ENCODE results near the gene PAQR7.

Gene PAQR7

GRCh38 chr1:25889470-25889869 lies 14.0 kb upstream of the PAQR7 start:
- Histone ChIP-seq H3K9ac (ENCODE audit: low read depth in 1 of 2, low read length in 2 of 2) (no peak overlapping the region), H3K27me3 (ENCODE audit: control insufficient read depth in 2 of 2, insufficient read depth in 2 of 2, low read length in 2 of 2) (no peaks in the 10 kb centered on the region), H3K9me3 (ENCODE audit: control insufficient read depth in 2 of 2, low read length in 2 of 2) (no peaks in the 10 kb centered on the region), H3K36me3 (ENCODE audit: control insufficient read depth in 2 of 2, insufficient read depth in 2 of 2, low read length in 2 of 2) (no peaks in the 10 kb centered on the region), H3K4me3 (ENCODE audit: low read length in 2 of 2) (no peak overlapping the region), H3K27ac (ENCODE audit: low read depth in 2 of 2, low read length in 2 of 2) (peak overlapping the region in 1 of 2 donors; percentile 52), H3K4me1 (ENCODE audit: control insufficient read depth in 2 of 2, insufficient read depth in 2 of 2, low read length in 2 of 2) (peaks cover 10 to 22% of the 10 kb centered on the region in 2 donors)

GRCh38 chr1:25888426-25888987 lies 13.0 kb upstream of the PAQR7 start:
- no peaks in the 10 kb centered on the region for H3K27me3 ChIP-seq (ENCODE audit: control insufficient read depth in 2 of 2, insufficient read depth in 2 of 2, low read length in 2 of 2)
- H3K9ac ChIP-seq (ENCODE audit: low read depth in 1 of 2, low read length in 2 of 2), result no peak overlapping the region
- peaks cover 10 to 22% of the 10 kb centered on the region in 2 donors for H3K4me1 ChIP-seq (ENCODE audit: control insufficient read depth in 2 of 2, insufficient read depth in 2 of 2, low read length in 2 of 2)
- H3K36me3 ChIP-seq (ENCODE audit: control insufficient read depth in 2 of 2, insufficient read depth in 2 of 2, low read length in 2 of 2), result no peaks in the 10 kb centered on the region
- no peaks in the 10 kb centered on the region for H3K9me3 ChIP-seq (ENCODE audit: control insufficient read depth in 2 of 2, low read length in 2 of 2)
- H3K4me3 ChIP-seq (ENCODE audit: low read length in 2 of 2), result no peak overlapping the region
- H3K27ac ChIP-seq (ENCODE audit: low read depth in 2 of 2, low read length in 2 of 2), result no peak overlapping the region

GRCh38 chr1:25885602-25886001 lies 10.1 kb upstream of the PAQR7 start:
- no peak overlapping the region for H3K9ac ChIP-seq (ENCODE audit: low read depth in 1 of 2, low read length in 2 of 2)

GRCh38 chr1:25881266-25881665 lies 5.8 kb upstream of the PAQR7 start:
- Histone ChIP-seq H3K27me3 (ENCODE audit: control insufficient read depth in 2 of 2, insufficient read depth in 2 of 2, low read length in 2 of 2) (no peaks in the 10 kb centered on the region), H3K36me3 (ENCODE audit: control insufficient read depth in 2 of 2, insufficient read depth in 2 of 2, low read length in 2 of 2) (no peaks in the 10 kb centered on the region), H3K9me3 (ENCODE audit: control insufficient read depth in 2 of 2, low read length in 2 of 2) (no peaks in the 10 kb centered on the region), H3K4me3 (ENCODE audit: low read length in 2 of 2) (no peak overlapping the region), H3K27ac (ENCODE audit: low read depth in 2 of 2, low read length in 2 of 2) (no peak overlapping the region), H3K4me1 (ENCODE audit: control insufficient read depth in 2 of 2, insufficient read depth in 2 of 2, low read length in 2 of 2) (peaks cover 0 to under 1% of the 10 kb centered on the region in 2 donors), H3K9ac (ENCODE audit: low read depth in 1 of 2, low read length in 2 of 2) (no peak overlapping the region)

More at GRCh38 chr1:25885602-25886001, 10.1 kb upstream of the PAQR7 start:
- Histone ChIP-seq H3K27me3 (ENCODE audit: control insufficient read depth in 2 of 2, insufficient read depth in 2 of 2, low read length in 2 of 2) (no peaks in the 10 kb centered on the region), H3K36me3 (ENCODE audit: control insufficient read depth in 2 of 2, insufficient read depth in 2 of 2, low read length in 2 of 2) (no peaks in the 10 kb centered on the region), H3K9me3 (ENCODE audit: control insufficient read depth in 2 of 2, low read length in 2 of 2) (no peaks in the 10 kb centered on the region), H3K4me3 (ENCODE audit: low read length in 2 of 2) (no peak overlapping the region), H3K4me1 (ENCODE audit: control insufficient read depth in 2 of 2, insufficient read depth in 2 of 2, low read length in 2 of 2) (peaks cover 6 to 11% of the 10 kb centered on the region in 2 donors), H3K27ac (ENCODE audit: low read depth in 2 of 2, low read length in 2 of 2) (no peak overlapping the region)

- no peaks in the 10 kb centered on the region for H3K27me3 ChIP-seq (ENCODE audit: control insufficient read depth in 2 of 2, insufficient read depth in 2 of 2, low read length in 2 of 2)
- no peaks in the 10 kb centered on the region for H3K36me3 ChIP-seq (ENCODE audit: control insufficient read depth in 2 of 2, insufficient read depth in 2 of 2, low read length in 2 of 2)
- H3K27ac ChIP-seq (ENCODE audit: low read depth in 2 of 2, low read length in 2 of 2), result no peak overlapping the region
- H3K4me3 ChIP-seq (ENCODE audit: low read length in 2 of 2), result no peak overlapping the region
- H3K9ac ChIP-seq (ENCODE audit: low read depth in 1 of 2, low read length in 2 of 2), result no peak overlapping the region
- H3K4me1 ChIP-seq (ENCODE audit: control insufficient read depth in 2 of 2, insufficient read depth in 2 of 2, low read length in 2 of 2), result peaks cover 0 to 7% of the 10 kb centered on the region in 2 donors
- H3K9me3 ChIP-seq (ENCODE audit: control insufficient read depth in 2 of 2, low read length in 2 of 2), result no peaks in the 10 kb centered on the region
Measured at GRCh38 chr1:25880518-25880917, 5.0 kb upstream of the PAQR7 start.

- Histone ChIP-seq H3K9me3 (ENCODE audit: control insufficient read depth in 2 of 2, low read length in 2 of 2) (no peaks in the 10 kb centered on the region), H3K27me3 (ENCODE audit: control insufficient read depth in 2 of 2, insufficient read depth in 2 of 2, low read length in 2 of 2) (no peaks in the 10 kb centered on the region), H3K27ac (ENCODE audit: low read depth in 2 of 2, low read length in 2 of 2) (no peak overlapping the region), H3K36me3 (ENCODE audit: control insufficient read depth in 2 of 2, insufficient read depth in 2 of 2, low read length in 2 of 2) (no peaks in the 10 kb centered on the region), H3K4me1 (ENCODE audit: control insufficient read depth in 2 of 2, insufficient read depth in 2 of 2, low read length in 2 of 2) (peaks cover 3 to 11% of the 10 kb centered on the region in 2 donors), H3K4me3 (ENCODE audit: low read length in 2 of 2) (no peak overlapping the region), H3K9ac (ENCODE audit: low read depth in 1 of 2, low read length in 2 of 2) (no peak overlapping the region)
Measured at GRCh38 chr1:25879675-25880074, 4.2 kb upstream of the PAQR7 start.

GRCh38 chr1:25878690-25879089 lies 3.2 kb upstream of the PAQR7 start:
- no peak overlapping the region for H3K4me3 ChIP-seq (ENCODE audit: low read length in 2 of 2)
- H3K27ac ChIP-seq (ENCODE audit: low read depth in 2 of 2, low read length in 2 of 2), result no peak overlapping the region
- no peaks in the 10 kb centered on the region for H3K27me3 ChIP-seq (ENCODE audit: control insufficient read depth in 2 of 2, insufficient read depth in 2 of 2, low read length in 2 of 2)
- H3K9ac ChIP-seq (ENCODE audit: low read depth in 1 of 2, low read length in 2 of 2), result no peak overlapping the region
- peaks cover 6 to 15% of the 10 kb centered on the region in 2 donors for H3K4me1 ChIP-seq (ENCODE audit: control insufficient read depth in 2 of 2, insufficient read depth in 2 of 2, low read length in 2 of 2)
- no peaks in the 10 kb centered on the region for H3K9me3 ChIP-seq (ENCODE audit: control insufficient read depth in 2 of 2, low read length in 2 of 2)
- H3K36me3 ChIP-seq (ENCODE audit: control insufficient read depth in 2 of 2, insufficient read depth in 2 of 2, low read length in 2 of 2), result no peaks in the 10 kb centered on the region

GRCh38 chr1:25877155-25877554 lies 1.6 kb upstream of the PAQR7 start:
- peaks cover 18 to 19% of the 10 kb centered on the region in 2 donors for H3K4me1 ChIP-seq (ENCODE audit: control insufficient read depth in 2 of 2, insufficient read depth in 2 of 2, low read length in 2 of 2)
- no peaks in the 10 kb centered on the region for H3K36me3 ChIP-seq (ENCODE audit: control insufficient read depth in 2 of 2, insufficient read depth in 2 of 2, low read length in 2 of 2)
- no peak overlapping the region for H3K27ac ChIP-seq (ENCODE audit: low read depth in 2 of 2, low read length in 2 of 2)
- no peak overlapping the region for H3K9ac ChIP-seq (ENCODE audit: low read depth in 1 of 2, low read length in 2 of 2)
- no peak overlapping the region for H3K4me3 ChIP-seq (ENCODE audit: low read length in 2 of 2)
- H3K27me3 ChIP-seq (ENCODE audit: control insufficient read depth in 2 of 2, insufficient read depth in 2 of 2, low read length in 2 of 2), result no peaks in the 10 kb centered on the region
- no peaks in the 10 kb centered on the region for H3K9me3 ChIP-seq (ENCODE audit: control insufficient read depth in 2 of 2, low read length in 2 of 2)

GRCh38 chr1:25876693-25877077 lies 1.2 kb upstream of the PAQR7 start:
- H3K9ac ChIP-seq (ENCODE audit: low read depth in 1 of 2, low read length in 2 of 2), result no peak overlapping the region
- H3K4me1 ChIP-seq (ENCODE audit: control insufficient read depth in 2 of 2, insufficient read depth in 2 of 2, low read length in 2 of 2), result peaks cover 20 to 22% of the 10 kb centered on the region in 2 donors
- H3K36me3 ChIP-seq (ENCODE audit: control insufficient read depth in 2 of 2, insufficient read depth in 2 of 2, low read length in 2 of 2), result no peaks in the 10 kb centered on the region
- H3K27me3 ChIP-seq (ENCODE audit: control insufficient read depth in 2 of 2, insufficient read depth in 2 of 2, low read length in 2 of 2), result no peaks in the 10 kb centered on the region
- H3K9me3 ChIP-seq (ENCODE audit: control insufficient read depth in 2 of 2, low read length in 2 of 2), result no peaks in the 10 kb centered on the region
- no peak overlapping the region for H3K4me3 ChIP-seq (ENCODE audit: low read length in 2 of 2)
- H3K27ac ChIP-seq (ENCODE audit: low read depth in 2 of 2, low read length in 2 of 2), result no peak overlapping the region

GRCh38 chr1:25875856-25876692 lies 566 bp upstream of the PAQR7 start:
- Histone ChIP-seq H3K36me3 (ENCODE audit: control insufficient read depth in 2 of 2, insufficient read depth in 2 of 2, low read length in 2 of 2) (no peaks in the 10 kb centered on the region), H3K27ac (ENCODE audit: low read depth in 2 of 2, low read length in 2 of 2) (peak overlapping the region in 1 of 2 donors; percentile 48), H3K4me3 (ENCODE audit: low read length in 2 of 2) (peak overlapping the region; percentile 52 to 61), H3K9ac (ENCODE audit: low read depth in 1 of 2, low read length in 2 of 2) (peak overlapping the region; percentile 52 to 70), H3K4me1 (ENCODE audit: control insufficient read depth in 2 of 2, insufficient read depth in 2 of 2, low read length in 2 of 2) (peaks cover 26 to 28% of the 10 kb centered on the region in 2 donors), H3K9me3 (ENCODE audit: control insufficient read depth in 2 of 2, low read length in 2 of 2) (no peaks in the 10 kb centered on the region), H3K27me3 (ENCODE audit: control insufficient read depth in 2 of 2, insufficient read depth in 2 of 2, low read length in 2 of 2) (no peaks in the 10 kb centered on the region)

Data from mucosa of rectum (tissue), 2 donors.